Fibroblast of skin of abdomen (primary cell): ENCODE measurements around the gene ADSL.

ENCODE experiments used
- DNase-seq: peaks from one replicate; pipeline ENCODE4 v3.0.0-alpha.2; 2013

ADSL gene

DNA sequence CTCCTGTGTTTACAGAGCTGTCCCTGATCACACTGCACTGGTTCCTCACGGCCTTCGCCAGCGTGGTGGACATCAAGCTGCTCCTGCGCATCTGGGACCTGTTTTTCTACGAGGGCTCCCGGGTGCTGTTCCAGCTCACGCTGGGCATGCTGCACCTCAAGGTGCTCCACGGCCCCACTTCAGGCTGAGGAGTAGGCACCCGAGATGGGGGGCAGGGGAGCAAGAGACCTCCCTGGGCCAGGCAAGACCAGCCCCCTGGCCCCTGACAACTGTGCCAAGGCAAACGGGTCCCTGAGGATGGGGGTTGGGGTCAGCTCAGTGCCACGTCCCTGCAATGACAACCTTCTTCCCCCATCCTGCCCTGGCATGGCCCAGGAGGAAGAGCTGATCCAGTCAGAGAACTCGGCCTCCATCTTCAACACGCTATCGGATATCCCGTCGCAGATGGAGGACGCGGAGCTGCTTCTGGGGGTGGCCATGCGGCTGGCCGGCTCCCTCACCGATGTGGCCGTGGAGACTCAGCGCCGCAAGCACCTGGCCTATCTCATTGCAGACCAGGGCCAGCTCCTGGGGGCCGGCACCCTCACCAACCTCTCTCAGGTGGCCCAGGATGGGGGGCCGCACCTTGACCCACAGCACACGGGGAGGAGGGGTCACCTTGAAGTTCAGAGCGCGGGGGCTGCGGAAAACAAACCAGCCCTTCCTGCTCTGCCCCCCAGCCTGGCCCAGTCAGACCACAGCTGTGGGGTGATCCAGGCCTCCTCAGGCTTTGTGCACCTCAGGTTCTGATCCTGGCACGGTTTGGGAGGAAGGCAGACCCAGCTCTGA is 60.0 kb downstream of the ADSL start:
- no peak for DNase-seq

- no peak for DNase-seq
Measured at GRCh38 chr22:40407021-40407761, 60.9 kb downstream of the ADSL start.

- DNase-seq: no peak
Measured at GRCh38 chr22:40407831-40408717, 61.8 kb downstream of the ADSL start.

DNA sequence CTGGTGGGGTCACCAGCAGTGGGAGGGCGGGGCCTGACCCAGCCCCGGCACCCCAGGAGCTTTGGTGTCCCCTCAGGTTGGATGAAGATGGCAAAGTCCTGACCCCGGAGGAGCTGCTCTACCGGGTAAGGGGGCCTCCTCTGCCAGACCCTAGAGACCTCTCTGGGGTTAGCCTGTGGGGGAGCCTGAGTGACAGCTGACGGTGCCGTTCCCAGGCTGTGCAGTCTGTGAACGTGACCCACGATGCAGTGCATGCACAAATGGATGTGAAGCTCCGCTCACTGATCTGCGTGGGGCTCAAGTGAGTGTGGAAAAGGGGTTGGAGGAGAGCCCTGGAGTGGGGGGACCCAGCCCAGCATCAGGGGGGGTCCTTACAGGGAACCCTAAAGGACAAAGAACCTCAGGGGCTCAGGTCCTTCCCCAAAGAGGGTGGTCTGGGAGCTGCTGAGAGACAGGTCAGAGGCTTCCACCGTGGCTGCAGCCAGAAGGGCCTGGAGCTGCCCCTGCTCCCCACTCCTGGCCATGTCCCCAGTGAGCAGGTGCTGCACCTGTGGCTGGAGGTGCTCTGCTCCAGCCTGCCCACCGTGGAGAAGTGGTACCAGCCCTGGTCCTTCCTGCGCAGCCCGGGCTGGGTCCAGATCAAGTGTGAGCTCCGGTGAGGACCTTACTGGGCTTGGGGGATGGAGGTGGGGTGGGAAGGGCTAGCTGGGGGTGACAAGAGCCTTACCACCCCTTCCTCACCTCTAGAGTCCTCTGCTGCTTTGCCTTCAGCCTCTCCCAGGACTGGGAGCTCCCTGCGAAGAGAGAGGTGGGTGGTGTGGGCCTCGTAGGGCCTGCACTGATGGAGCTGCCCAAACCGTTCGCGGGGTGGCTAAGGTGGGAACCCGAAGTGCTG is 62.7 kb downstream of the ADSL start:
- no peak for DNase-seq

DNA sequence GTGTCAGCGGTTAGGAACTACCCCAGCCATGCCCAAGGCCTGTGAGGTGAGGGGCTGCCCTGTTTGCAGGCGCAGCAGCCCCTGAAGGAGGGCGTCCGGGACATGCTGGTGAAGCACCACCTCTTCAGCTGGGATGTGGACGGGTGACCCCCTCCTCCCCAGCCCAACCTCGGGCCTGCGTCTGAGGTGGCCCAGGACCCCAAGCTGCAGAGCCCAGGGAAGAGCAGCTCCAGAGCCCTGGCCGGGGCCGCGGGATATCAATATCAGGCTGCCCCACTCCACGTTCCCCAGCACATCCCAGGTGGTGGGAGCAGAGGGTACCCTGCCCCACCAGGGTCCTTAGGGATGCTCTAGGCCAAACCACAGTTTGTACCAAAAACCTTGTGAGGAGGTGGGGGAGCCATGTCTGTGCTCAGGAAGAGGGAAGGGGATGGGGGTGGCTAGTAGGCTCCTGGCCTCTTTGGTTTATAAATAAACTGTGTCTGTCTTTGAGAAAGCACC is 63.4 kb downstream of the ADSL start:
- no peak for DNase-seq

DNA sequence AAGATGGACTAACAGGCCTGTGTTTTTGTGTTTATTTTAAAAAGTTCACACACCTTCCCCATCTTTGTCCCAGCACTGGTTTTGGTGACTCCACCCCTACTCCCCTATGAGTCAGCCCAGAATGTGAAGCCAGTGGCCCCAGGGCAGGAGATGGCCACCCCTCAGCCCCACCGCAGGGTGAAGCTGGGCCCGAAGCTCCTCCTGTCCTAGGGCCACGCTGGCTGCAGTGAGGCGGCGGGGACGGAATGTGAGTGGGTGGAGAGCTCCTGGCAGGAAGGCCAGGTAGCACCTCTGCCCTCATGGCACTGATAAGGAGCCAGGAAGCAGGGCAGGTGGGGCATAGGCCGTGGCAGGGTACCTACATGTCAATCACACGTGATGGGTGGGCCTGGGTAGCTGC is 64.0 kb downstream of the ADSL start:
- no peak for DNase-seq

GRCh38 chr22:40410731-40411505 is 64.6 kb downstream of the ADSL start:
- no peak for DNase-seq

DNA sequence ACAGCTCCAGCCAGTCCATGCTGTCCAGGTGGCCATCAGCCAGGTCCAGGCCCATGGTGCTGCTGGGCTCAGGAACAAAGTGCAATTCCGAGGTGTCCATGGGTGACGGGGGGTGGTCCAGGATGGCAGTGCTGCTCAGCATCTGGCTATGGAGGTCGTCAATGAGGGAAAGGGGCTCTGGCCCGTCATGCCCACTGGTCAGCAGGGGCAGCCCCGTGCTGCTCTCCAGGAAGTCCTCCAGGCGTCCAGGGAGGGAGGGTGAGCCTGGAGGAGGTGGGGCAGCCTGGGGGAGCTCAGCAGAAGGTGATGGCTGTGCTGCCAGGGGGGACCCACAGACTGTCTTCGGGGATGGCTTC is 65.2 kb downstream of the ADSL start:
- DNase-seq: no peak

DNA sequence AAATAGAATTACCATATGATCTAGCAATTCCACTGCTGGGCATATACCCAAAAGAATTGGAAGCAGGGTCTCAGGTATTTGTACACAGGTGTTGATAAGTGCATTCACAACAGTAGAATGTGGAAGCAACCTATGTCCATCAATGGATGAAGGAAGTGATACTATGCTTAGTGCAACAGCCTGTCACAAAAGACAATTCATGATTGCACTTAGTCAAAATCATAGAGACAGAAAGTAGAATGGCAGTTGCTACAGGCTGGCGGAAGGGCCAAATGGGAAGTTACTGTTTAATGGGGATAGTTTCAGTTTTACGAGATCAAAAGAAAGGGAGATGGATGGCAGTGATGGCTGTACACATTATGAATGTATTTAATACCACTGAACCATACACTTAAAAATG is 66.1 kb downstream of the ADSL start:
- no peak for DNase-seq

- no peak for DNase-seq
Measured at GRCh38 chr22:40413873-40414272, 67.6 kb downstream of the ADSL start.

- DNase-seq: peak; percentile 26
Measured at GRCh38 chr22:40414311-40414710, 68.0 kb downstream of the ADSL start.

DNA sequence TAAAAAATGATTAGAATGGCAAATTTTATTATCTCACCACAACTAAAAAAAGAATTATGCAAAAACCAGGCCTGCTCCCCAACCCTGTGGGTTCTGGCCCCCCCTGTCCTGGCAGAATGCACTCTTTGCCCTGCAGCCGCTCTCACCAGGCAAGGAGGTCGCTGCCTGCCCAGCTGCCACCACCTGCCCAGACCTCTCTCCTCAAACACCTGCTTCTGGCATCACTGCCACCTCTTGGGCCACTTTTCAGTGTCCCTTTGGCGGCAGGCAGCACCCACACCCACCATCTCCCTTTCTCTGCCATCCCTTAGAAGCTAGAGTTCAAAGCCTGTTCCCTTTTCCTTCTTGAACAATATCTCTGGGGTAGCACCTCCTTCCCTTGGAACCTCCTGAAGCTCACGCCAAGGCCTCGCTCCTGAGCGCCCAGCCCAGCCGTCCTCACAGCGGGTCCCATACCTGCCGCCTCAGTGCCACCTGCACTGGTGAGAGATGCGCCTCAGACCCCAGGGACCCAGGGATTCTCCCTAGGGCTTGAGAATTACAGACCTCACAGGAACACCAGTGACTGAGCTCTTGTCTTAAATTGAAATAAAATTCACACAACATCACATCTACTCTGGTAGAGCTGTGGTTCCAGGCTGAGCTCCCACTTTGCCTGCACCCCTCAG is 68.7 kb downstream of the ADSL start:
- DNase-seq: no peak

GRCh38 chr22:40415531-40416266 is 69.4 kb downstream of the ADSL start:
- DNase-seq: no peak

DNA sequence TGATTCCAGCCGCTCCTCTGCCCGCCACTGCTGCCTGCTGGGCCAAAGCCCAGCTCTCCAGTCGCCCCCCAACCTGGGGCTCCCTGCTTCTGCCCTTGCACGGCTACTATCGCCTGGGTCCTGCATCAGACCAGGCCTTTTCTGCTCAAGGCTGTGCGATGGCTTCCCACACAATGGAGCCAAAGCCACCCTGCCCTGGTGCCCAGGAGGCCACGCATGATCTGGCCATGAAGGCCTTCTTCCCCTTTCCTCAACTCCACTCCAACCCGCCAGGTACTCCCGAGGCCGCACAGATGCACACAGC is 69.9 kb downstream of the ADSL start:
- no peak for DNase-seq

DNA sequence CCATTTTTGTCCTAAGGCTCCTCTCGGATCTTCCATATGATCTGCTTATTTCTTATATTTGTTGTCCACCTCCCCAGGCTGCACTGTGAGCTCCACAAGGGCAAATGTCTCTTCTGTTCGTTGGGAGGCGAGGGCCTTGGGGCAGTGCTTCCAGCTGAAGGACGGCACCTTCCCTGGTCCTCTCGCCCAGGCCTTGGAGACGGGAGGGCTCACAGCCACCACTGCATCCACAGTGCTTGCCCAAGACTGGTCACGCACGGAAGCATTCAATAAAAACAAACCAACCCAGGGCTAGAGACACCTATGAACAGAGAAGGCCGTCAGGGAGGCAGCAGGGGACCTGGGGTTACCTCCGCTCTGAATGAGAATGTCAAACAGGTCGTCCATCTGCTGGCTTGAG is 70.3 kb downstream of the ADSL start:
- no peak for DNase-seq

GRCh38 chr22:40417041-40417440 is 70.7 kb downstream of the ADSL start:
- no peak for DNase-seq

- DNase-seq: no peak
Measured at GRCh38 chr22:40417881-40418280, 71.6 kb downstream of the ADSL start.

DNA sequence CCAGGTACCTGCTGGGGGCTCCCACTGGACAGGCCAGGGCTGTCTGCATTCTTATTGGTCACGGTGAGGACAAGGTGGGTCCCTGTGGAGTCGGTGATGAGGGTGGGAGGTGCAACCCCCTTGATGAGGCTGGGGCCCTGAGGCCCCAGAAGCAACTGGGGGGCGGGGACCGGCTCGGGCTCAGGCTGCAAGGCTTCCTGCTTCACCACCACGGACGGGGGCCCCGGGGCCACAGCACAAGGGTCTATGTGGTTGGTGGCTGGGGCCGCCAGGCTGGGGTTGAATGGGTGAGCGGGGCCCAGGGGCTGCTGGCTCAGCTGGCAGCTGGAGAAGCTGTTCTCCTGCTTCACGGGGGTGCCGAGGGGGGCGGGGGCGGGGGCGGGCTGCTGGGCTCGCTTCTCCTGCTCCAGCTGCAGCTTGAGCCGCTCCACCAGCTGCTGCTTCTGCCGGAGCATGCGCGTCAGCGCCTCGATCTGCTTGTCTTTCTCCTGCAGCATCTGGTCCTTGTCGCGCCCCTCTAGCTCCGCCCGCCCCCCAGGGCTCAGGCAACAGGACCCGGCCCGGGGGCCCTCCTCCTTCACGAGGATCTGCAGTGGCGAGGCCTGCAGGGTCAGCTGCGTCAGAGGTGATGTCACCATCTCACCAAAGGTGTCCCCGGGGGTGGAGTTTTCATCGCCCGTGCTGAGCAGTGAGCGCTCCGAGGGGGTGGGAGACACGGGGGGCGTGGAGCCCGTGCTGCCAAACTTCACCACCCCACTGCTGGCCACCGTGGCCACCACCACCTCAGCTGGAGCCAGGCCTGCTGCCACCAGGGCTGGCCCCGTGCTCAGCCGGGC is 72.3 kb downstream of the ADSL start:
- peak; percentile 33 for DNase-seq

DNA sequence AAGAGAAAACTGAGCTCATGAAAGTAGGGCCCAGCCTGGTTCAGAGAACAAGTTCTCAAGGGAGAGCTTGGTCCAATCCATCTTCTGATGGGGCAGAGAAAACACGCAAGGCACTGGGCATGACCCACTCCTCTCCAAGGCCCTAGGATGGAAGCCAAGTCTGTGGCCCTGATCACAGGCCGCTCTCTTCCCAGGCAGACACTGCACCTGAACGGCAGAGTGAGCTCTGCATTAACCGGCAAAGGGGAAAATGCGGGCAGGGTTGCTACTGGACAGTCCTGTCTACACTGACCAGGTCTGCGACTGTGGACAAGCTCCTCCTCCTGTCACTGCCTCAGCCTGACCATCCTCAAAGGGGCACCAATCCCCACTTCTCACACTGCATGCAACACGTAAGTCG is 73.4 kb downstream of the ADSL start:
- no peak for DNase-seq
